GM23338 (cell line): Measurements from ENCODE around the gene ME3. TPM values are rescaled to one million over a fixed set of nuclear protein-coding genes. Genes with fewer than 3 reads are reported as not detected.
A peak's percentile ranks its signal among the peaks of the same experiment; 100 is the strongest.

ENCODE experiments used
- ATAC-seq: fragments of 200-7000 bp; cut with Tn5 transposase; 3 replicates; pipeline ENCODE4 v1.9.1; 2020
- DNase-seq: peaks from one replicate; pipeline ENCODE4 v3.0.0-alpha.2; 2015; ENCODE audit warnings: low spot score
- H2AFZ ChIP-seq: fragments of 200-600 bp; sonication (generic); 2 replicates; pipeline ENCODE4 v1.8.0; 2016; ENCODE audit warnings: antibody characterized with exemption, mild to moderate bottlenecking, moderate library complexity
- H3F3A ChIP-seq: fragments of 200-600 bp; sonication (generic); replicated peaks from 2 replicates; pipeline ENCODE4 v1.8.0; 2017; ENCODE audit warnings: antibody characterized with exemption, mixed run types, low read depth
- H3K27ac ChIP-seq: fragments of 200-600 bp; sonication (generic); 2 replicates; pipeline ENCODE4 v1.6.1; 2016; ENCODE audit warnings: low read depth
- H3K27me3 ChIP-seq: fragments of 200-600 bp; sonication (generic); 2 replicates; pipeline ENCODE4 v1.8.0; 2016; ENCODE audit warnings: mild to moderate bottlenecking, mixed run types, moderate library complexity; ENCODE audit not compliant: insufficient read depth
- H3K36me3 ChIP-seq: fragments of 200-600 bp; sonication (generic); 2 replicates; pipeline ENCODE4 v1.8.0; 2016; ENCODE audit warnings: mild to moderate bottlenecking; ENCODE audit not compliant: insufficient read depth
- H3K4me1 ChIP-seq: fragments of 200-600 bp; sonication (generic); 2 replicates; pipeline ENCODE4 v1.8.0; 2016; ENCODE audit warnings: mild to moderate bottlenecking, moderate library complexity; ENCODE audit not compliant: insufficient read depth
- H3K4me2 ChIP-seq: fragments of 200-600 bp; sonication (generic); 2 replicates; pipeline ENCODE4 v1.7.1; 2017; ENCODE audit warnings: mixed run types
- H3K4me3 ChIP-seq: fragments of 200-600 bp; sonication (generic); 2 replicates; pipeline ENCODE4 v1.6.1; 2016; ENCODE audit warnings: mixed run types
- H3K79me2 ChIP-seq: fragments of 200-600 bp; sonication (generic); replicated peaks from 2 replicates; pipeline ENCODE4 v1.8.0; 2017; ENCODE audit warnings: mild to moderate bottlenecking; ENCODE audit not compliant: insufficient read depth
- H3K9me2 ChIP-seq: fragments of 200-600 bp; sonication (generic); 2 replicates; pipeline ENCODE4 v1.8.0; 2017; ENCODE audit not compliant: insufficient read depth
- H4K20me1 ChIP-seq: fragments of 200-600 bp; sonication (generic); replicated peaks from 2 replicates; pipeline ENCODE4 v1.8.0; 2017; ENCODE audit warnings: mild to moderate bottlenecking; ENCODE audit not compliant: insufficient read depth
- H3K27ac Mint-ChIP-seq: 2 replicates; pipeline ENCODE4 v1.8.0; 2020; ENCODE audit warnings: inconsistent platforms, mild to moderate bottlenecking, moderate library complexity, mixed read lengths
- H3K27me3 Mint-ChIP-seq: 3 replicates; pipeline ENCODE4 v1.8.0; 2022; ENCODE audit warnings: low read depth, mild to moderate bottlenecking, moderate library complexity, mixed read lengths, inconsistent platforms; ENCODE audit not compliant: insufficient read depth, poor library complexity
- H3K36me3 Mint-ChIP-seq: 3 replicates; pipeline ENCODE4 v1.8.0; 2021; ENCODE audit warnings: low read depth, mild to moderate bottlenecking, inconsistent platforms, moderate library complexity, mixed read lengths
- H3K4me1 Mint-ChIP-seq: 3 replicates; pipeline ENCODE4 v1.8.0; 2020; ENCODE audit warnings: mild to moderate bottlenecking, inconsistent platforms, mixed read lengths
- H3K4me3 Mint-ChIP-seq: 3 replicates; pipeline ENCODE4 v1.8.0; 2021; ENCODE audit warnings: moderate library complexity, mild to moderate bottlenecking, inconsistent platforms, mixed read lengths
- H3K9me3 Mint-ChIP-seq: 3 replicates; pipeline ENCODE4 v1.8.0; 2020; ENCODE audit warnings: moderate library complexity, mild to moderate bottlenecking, inconsistent platforms, mixed read lengths
- CTCF ChIP-seq, 2 experiments: fragments of 200-600 bp in 1 of 2; sonication (generic) in 1 of 2; conservative IDR thresholded peaks; 2 replicates each; pipeline versions ENCODE4 v1.5.1 to v1.6.1; 2016 to 2017; ENCODE audit warnings: antibody characterized with exemption in 2 of 2, low read depth in 2 of 2, mild to moderate bottlenecking in 2 of 2, moderate library complexity in 1 of 2
- ETS1 ChIP-seq: IDR thresholded peaks from 2 replicates; pipeline ENCODE4 v1.6.1; 2016; ENCODE audit warnings: antibody characterized with exemption
- EZH2 ChIP-seq: fragments of 200-600 bp; sonication (generic); IDR thresholded peaks from one replicate; pipeline ENCODE4 v1.8.0; 2017; ENCODE audit warnings: antibody characterized with exemption, mild to moderate bottlenecking, low read depth; ENCODE audit not compliant: unreplicated experiment
- EZH2phosphoT487 ChIP-seq: fragments of 200-600 bp; sonication (generic); IDR thresholded peaks from one replicate; pipeline ENCODE4 v1.8.1; 2018; ENCODE audit warnings: antibody characterized with exemption; ENCODE audit not compliant: unreplicated experiment
- JUNB ChIP-seq: IDR thresholded peaks from one replicate; pipeline ENCODE4 v1.6.1; 2016; ENCODE audit warnings: antibody characterized with exemption; ENCODE audit not compliant: unreplicated experiment
- NANOG ChIP-seq: IDR thresholded peaks from 2 replicates; pipeline ENCODE4 v1.6.1; 2016; ENCODE audit warnings: antibody characterized with exemption, borderline replicate concordance
- POLR2AphosphoS5 ChIP-seq: IDR thresholded peaks from 2 replicates; pipeline ENCODE4 v1.6.1; 2016; ENCODE audit warnings: antibody characterized with exemption, low read depth
- STAT1 ChIP-seq: IDR thresholded peaks from one replicate; pipeline ENCODE4 v1.6.1; 2016; ENCODE audit warnings: antibody characterized with exemption; ENCODE audit not compliant: unreplicated experiment
- ZNF114 ChIP-seq: fragments of 250-450 bp; sonication (Bioruptor Pico); IDR thresholded peaks from 2 replicates; pipeline ENCODE4 v1.5.0; 2020; ENCODE audit warnings: mild to moderate bottlenecking, moderate library complexity
- polyA plus RNA-seq: library from polyadenylated mRNA; unstranded; fragments of >200 nt; fragmentation: Nextera tagmentation; extraction: Ambion mirVana; gene quantifications from 2 replicates; pipeline ENCODE4 v1.2.1, GENCODE V29; 2016
- total RNA-seq: library from RNA; depleted of rRNA; stranded (reverse); fragments of >200 nt; shearing (Covaris generic); gene quantifications from 2 replicates; pipeline ENCODE4 v1.2.3, GENCODE V29; 2014

ME3 gene
- total and polyA plus RNA-seq, 2 experiments from 2014 or later, result 1.3 to 4.0 TPM

GRCh38 chr11:86687185-86687778 is 14.9 kb upstream of the ME3 start:
- no peak overlapping the region for H3K27ac Mint-ChIP-seq
- no peaks in the 10 kb centered on the region for H3K36me3 Mint-ChIP-seq
- no peak overlapping the region for H3K27ac ChIP-seq
- no peaks in the 10 kb centered on the region for H3F3A ChIP-seq
- no peaks in the 10 kb centered on the region for H3K9me3 Mint-ChIP-seq
- peaks cover 2% of the 10 kb centered on the region for H3K27me3 Mint-ChIP-seq
- H3K36me3 ChIP-seq, result no peaks in the 10 kb centered on the region
- no peak overlapping the region for H3K4me3 ChIP-seq
- no peak for DNase-seq
- H3K9me2 ChIP-seq, result 0 out of 2 replicates have a peak, but pooled peaks cover 6% of the 10 kb centered on the region
- no peak overlapping the region for H2AFZ ChIP-seq
- no peaks in the 10 kb centered on the region for H3K4me1 ChIP-seq
- no peaks in the 10 kb centered on the region for H4K20me1 ChIP-seq
- no peak overlapping the region for H3K4me2 ChIP-seq
- ATAC-seq, result no peak
- no peaks in the 10 kb centered on the region for H3K4me1 Mint-ChIP-seq
- TF ChIP-seq JUNB, result no peak
- no peak overlapping the region for H3K4me3 Mint-ChIP-seq
- H3K27me3 ChIP-seq, result no peaks in the 10 kb centered on the region
- H3K79me2 ChIP-seq, result no peaks in the 10 kb centered on the region

DNA sequence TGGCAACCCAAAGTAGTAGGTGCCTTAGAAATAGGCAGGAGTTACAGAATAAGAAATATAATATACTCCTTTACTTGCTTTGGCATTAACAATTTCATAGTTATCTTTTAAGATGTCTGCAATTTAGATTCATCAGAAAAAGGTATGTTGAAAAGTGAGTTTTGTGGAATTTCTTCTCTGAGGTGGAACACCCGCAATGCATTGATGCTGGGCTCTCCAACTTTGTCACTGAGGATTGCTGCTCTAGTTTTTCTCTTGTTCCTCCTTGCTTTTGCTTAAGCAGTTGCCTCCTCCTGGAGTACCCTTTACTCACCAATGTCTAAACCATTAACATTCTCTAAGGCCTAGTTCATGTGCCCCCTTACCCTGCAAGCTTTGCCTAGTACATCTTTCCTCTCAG is 14.1 kb upstream of the ME3 start:
- Histone ChIP-seq H3F3A (no peaks in the 10 kb centered on the region), H3K4me2 (no peak overlapping the region), H3K27ac (no peak overlapping the region), H3K27me3 (no peaks in the 10 kb centered on the region), H3K79me2 (no peaks in the 10 kb centered on the region), H3K4me3 (no peak overlapping the region), H3K4me1 (no peaks in the 10 kb centered on the region), H3K36me3 (no peaks in the 10 kb centered on the region), H2AFZ (no peak overlapping the region), H3K9me2 (0 out of 2 replicates have a peak, but pooled peaks cover 6% of the 10 kb centered on the region), H4K20me1 (no peaks in the 10 kb centered on the region)
- no peak for ATAC-seq
- no peak for TF ChIP-seq POLR2AphosphoS5
- no peak for TF ChIP-seq STAT1
- no peak for DNase-seq
- no peaks in the 10 kb centered on the region for H3K4me1 Mint-ChIP-seq
- H3K27ac Mint-ChIP-seq, result no peak overlapping the region
- H3K4me3 Mint-ChIP-seq, result no peak overlapping the region
- H3K36me3 Mint-ChIP-seq, result no peaks in the 10 kb centered on the region
- H3K27me3 Mint-ChIP-seq, result peaks cover 2% of the 10 kb centered on the region
- no peaks in the 10 kb centered on the region for H3K9me3 Mint-ChIP-seq

GRCh38 chr11:86681483-86681756 is 9.0 kb upstream of the ME3 start:
- Histone ChIP-seq H3K4me3 (no peak overlapping the region), H3K79me2 (no peaks in the 10 kb centered on the region), H3F3A (no peaks in the 10 kb centered on the region), H4K20me1 (no peaks in the 10 kb centered on the region), H3K9me2 (peaks cover 11% of the 10 kb centered on the region; the same call in 1 of the 2 replicates), H2AFZ (0 out of 2 replicates have a peak overlapping the region, but pooled peaks have one; percentile 23), H3K36me3 (no peaks in the 10 kb centered on the region), H3K4me1 (peaks cover 9% of the 10 kb centered on the region; the same call in 1 of the 2 replicates), H3K27ac (no peak overlapping the region), H3K27me3 (no peaks in the 10 kb centered on the region), H3K4me2 (no peak overlapping the region)
- DNase-seq (no peak), ATAC-seq (no peak)
- TF ChIP-seq EZH2phosphoT487 (no peak), STAT1 (no peak), NANOG (no peak), CTCF (conservative IDR thresholded peaks at IDR 0.05; ENCODE audit: low read depth in 2 of 2) (no peak), POLR2AphosphoS5 (no peak), ETS1 (no peak), EZH2 (no peak), ZNF114 (CRISPR knock-in tag) (no peak), JUNB (no peak)
- Mint-ChIP-seq H3K4me1 (peaks cover 29% of the 10 kb centered on the region), H3K27ac (no peak overlapping the region), H3K4me3 (no peak overlapping the region), H3K9me3 (no peaks in the 10 kb centered on the region), H3K27me3 (peaks cover 4% of the 10 kb centered on the region), H3K36me3 (no peaks in the 10 kb centered on the region)
